SK-MEL-5 (cell line): ENCODE results near the gene INPP5A. TPM values are rescaled to one million over a fixed set of nuclear protein-coding genes. Genes with fewer than 3 reads are reported as not detected.
"Not testable (repeated sequence)": the region's sequence is repeated elsewhere in the genome, so short reads cannot be mapped to it uniquely, and the experiment has no call there.

Experiments used
- DNase-seq: peaks from one replicate; pipeline ENCODE4 v3.0.0-alpha.2; 2016; ENCODE audit warnings: low read depth, low spot score
- in situ Hi-C: cut with HindIII; loops from 2 replicates; pipeline ENCODE4 v1.10.0; 2016; ENCODE audit warnings: low sequenced_read_pairs, high pct_unique_total_duplicates, low pct_unique_long_range_greater_than_20kb
- total RNA-seq: library from RNA; depleted of rRNA; stranded (reverse); fragments of >200 nt; shearing (Covaris generic); gene quantifications from 2 replicates; pipeline ENCODE4 v1.2.3, GENCODE V29; 2014

The INPP5A gene
- total RNA-seq, 1 experiment from 2014 or later, result 11.1 TPM

- in situ Hi-C loops, result no loop called here
- no peak for DNase-seq
Measured at GRCh38 chr10:132783165-132783939, 245.8 kb downstream of the INPP5A start.

DNA sequence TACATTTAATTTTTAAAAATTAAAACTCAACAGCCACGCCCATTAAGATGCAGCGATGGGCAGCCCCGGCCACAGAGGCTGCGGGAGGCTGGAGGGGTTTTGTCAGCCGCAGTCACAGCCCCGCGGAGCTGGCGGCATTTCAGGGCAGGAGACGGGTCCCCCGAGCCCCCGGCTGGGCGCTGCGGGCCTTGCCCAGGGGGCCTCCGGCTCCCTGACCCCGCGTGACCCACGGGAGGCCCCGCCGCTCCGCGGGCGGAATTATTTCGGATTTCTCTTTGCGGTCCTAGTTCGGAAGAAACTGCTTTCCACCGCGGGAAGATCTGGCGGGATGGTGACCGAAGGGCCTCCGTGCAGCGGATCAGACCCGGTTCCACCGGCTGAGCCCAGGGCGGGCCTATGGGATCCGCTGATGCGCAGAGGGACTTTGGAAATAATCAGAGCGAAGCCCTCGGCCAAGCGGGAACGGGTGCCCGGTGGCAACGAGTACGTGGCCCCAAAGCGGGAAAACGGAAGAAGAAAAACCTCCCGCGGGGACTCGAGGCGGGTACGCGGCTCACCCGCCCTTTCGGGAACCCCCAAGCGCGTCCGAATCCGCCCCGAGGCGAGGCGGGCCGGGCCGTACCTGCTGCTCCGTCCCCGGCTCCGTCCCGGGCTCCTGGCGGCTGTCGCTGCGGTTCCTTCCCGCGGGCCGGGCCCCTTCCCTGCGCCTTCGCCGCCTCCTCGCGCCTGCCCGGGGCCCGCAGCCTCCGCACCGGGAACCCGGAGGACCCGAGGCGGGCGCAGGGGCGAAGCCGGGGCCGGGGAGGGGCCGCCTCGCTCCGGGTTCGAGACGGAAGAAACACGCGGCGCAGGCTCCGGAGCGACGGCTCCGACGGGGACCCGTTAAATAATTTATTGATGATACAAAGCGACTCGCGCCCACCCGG lies 246.6 kb downstream of the INPP5A start:
- in situ Hi-C loops, result no loop called here

GRCh38 chr10:132784866-132785722 lies 247.5 kb downstream of the INPP5A start:
- DNase-seq, result no peak
- in situ Hi-C loops, result no loop called here

More for the DNA sequence above, 246.6 kb downstream of the INPP5A start:
- no peak for DNase-seq

DNA sequence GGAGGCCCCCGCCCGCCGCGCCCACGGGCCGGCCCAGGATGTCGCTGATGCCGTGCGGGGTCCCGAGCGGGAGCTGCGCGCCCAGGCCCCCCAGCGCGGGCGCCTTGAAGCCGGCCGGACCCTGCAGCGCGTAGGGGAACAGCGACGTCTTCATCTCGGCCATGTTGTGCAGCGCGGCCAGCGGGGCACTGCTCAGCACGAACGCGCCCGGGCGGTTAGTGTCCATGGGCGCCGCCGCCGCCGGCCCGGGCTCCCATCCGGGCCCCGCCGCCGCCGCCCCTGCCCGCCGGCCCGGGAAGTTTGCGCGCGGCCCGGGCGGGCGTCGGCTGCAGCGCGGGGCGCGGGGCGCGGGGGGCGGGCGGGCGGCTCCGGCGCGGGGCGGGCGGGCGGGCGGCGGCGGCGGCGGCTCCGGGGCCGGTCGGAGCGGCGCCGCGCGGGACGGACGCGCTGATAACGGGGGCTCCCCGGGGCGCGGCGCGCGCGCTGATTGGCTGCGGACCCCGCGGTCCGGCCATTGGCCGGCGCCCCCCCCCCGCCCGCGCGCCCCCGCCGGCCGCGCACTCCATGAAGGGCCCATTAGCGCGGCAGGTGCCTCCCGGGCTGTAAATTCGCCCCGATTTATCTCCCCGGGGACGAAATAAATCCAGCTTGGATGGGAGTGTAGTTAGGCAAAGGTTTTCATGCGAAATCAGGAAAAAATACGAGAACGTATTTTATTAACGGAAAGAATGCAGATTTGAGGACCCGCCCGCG lies 248.3 kb downstream of the INPP5A start, which contains the start of gene NKX6-2:
NKX6-2 (minus strand) TSS at position 425 of the 753 bp plus-strand sequence; CDS start at position 226, 199 bp downstream.
- in situ Hi-C loops, result no loop called here

GRCh38 chr10:132786476-132786883 lies 248.9 kb downstream of the INPP5A start:
- DNase-seq, result no peak
- in situ Hi-C loops, result no loop called here

More for the DNA sequence above, 248.3 kb downstream of the INPP5A start, which contains the start of gene NKX6-2:
- DNase-seq, result no peak

- in situ Hi-C loops, result no loop called here
- no peak for DNase-seq
Measured at GRCh38 chr10:132786884-132787494, 249.4 kb downstream of the INPP5A start.

- no peak for DNase-seq
- in situ Hi-C loops, result no loop called here
Measured at GRCh38 chr10:132787495-132788179, 250.1 kb downstream of the INPP5A start.

DNA sequence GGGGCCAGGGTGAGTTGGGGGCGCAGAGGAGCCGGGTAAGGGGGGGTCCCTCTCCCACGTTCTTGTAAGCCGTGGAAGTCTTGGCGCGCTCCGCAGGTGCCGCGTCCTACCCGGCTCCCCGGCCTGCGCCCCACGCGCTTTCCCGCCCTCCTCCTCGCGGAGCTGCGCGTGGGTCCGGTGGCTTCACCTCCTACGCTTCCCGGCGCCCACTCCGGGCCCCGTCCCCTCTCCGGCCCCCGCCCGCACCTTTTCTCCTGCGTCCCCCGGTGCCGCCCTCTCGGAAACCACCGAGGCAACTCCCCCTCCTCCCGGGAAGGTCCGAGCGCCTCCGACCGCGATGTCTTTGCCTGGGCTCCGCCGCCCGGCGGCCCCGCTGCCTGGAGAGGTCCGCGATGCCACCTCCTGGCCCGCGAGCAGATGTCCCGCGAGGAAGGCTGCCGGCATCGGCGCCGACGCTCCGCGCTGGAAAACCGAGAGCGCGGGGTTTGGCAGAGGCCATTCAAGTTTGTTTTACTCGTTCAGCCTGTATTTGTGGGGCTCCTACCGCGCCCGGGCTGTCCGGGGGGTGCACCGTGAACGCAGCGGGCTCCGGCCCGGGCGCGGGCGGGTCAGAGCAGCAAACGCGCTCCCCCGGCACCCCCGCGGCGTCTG lies 250.7 kb downstream of the INPP5A start:
- no peak for DNase-seq
- in situ Hi-C loops, result no loop called here

GRCh38 chr10:132788831-132789219 lies 251.2 kb downstream of the INPP5A start:
- in situ Hi-C loops, result no loop called here
- no peak for DNase-seq

DNA sequence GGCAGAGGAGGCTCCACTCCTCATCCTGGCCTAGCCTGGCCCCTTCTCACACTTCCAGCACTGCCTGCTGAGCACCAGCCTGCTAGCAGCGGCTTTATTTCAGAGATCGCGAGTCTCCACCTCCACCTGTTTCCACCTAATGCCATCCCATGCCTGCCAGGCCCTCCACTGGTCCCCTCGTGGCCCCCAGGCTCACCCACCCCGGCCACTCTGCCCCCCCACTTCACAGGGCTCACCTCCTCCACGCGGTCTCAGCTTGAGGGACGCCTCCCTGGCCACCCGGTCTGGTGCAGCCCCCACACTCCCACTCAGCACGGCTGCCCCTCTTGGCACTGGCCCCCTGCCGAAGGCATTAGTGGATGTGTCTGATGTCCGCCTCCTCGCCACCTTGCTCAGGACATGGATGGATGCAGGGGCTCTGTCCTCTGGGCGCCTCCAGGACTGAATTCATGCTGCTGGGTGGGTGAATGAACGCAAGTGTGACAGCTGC lies 252.1 kb downstream of the INPP5A start:
- in situ Hi-C loops, result no loop called here
- DNase-seq, result no peak

DNA sequence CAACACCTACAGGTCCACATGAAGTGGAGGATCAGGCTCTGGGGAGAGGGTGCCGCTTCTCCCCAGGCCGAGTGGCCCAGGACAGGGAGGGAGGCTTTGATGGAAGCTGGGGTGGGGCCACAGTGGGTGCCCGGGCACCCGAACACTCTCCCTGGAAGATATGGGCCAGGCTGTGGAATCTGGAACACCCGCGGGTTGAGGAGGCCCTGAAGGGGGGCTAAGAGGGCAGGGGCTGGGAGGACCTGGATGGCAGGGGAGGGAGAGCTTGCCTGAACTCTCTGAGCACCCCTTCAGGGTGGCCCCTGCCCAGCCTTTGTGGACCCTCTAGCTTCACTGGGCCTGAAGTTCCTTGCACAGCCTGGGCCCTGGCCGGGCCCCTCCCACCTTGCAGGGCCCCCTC lies 252.9 kb downstream of the INPP5A start:
- no peak for DNase-seq
- in situ Hi-C loops, result no loop called here

- no peak for DNase-seq
Measured at GRCh38 chr10:132790934-132791829, 253.6 kb downstream of the INPP5A start.

DNA sequence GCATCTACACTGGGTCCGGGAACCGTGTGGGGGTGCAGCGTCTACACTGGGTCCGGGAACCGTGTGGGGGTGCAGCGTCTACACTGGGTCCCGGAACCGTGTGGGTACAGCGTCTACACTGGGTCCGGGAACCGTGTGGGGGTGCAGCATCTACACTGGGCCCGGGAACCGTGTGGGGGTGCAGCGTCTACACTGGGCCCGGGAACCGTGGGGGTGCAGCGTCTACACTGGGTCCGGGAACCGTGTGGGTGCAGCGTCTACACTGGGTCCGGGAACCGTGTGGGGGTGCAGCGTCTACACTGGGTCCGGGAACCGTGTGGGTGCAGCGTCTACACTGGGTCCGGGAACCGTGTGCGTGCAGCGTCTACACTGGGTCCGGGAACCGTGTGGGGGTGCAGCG lies 254.5 kb downstream of the INPP5A start:
- DNase-seq, in situ Hi-C loops: not testable (repeated sequence)

More at GRCh38 chr10:132790934-132791829, 253.6 kb downstream of the INPP5A start:
- in situ Hi-C loops, result no loop called here

- no peak for DNase-seq
- in situ Hi-C loops, result no loop called here
Measured at GRCh38 chr10:132792796-132793195, 255.2 kb downstream of the INPP5A start.
